Measurements from ENCODE around the gene MRPS34. TPM values are rescaled to one million over a fixed set of nuclear protein-coding genes. Genes with fewer than 3 reads are reported as not detected.

MRPS34 gene
- total and polyA plus RNA-seq, 10 of the 15 experiments (the other 5 are each of a cell fraction or from before 2014, with no cell fraction given) = 3.6 to 285 (median 147) TPM

DNA sequence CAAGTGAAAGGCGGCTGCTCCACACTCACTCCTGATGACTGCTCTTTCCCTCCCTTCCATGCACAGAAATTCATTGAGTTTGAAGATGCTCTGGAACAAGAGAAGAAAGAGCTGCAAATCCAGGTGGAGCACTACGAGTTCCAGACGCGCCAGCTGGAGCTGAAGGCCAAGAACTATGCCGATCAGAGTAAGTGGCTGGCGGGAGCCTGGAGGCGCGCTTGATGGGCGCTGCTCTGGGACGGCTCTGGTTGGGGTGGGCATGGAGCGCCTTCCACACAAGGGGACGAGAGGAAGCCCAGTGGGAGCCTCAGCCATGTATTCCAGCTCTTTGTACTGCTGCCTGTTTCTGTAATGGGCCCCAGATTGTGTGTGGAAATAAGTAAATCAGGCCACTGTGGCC, 48.4 kb downstream of the MRPS34 start:
- in situ Hi-C loops (cut with MboI) = no loop called here
- Histone ChIP-seq H3K9ac (ENCODE audit: control insufficient read depth, insufficient read depth, low read length) (no peak overlapping the region), H2AFZ (ENCODE audit: control insufficient read depth, low read depth, low read length) (no peak overlapping the region), H3K79me2 (ENCODE audit: control insufficient read depth, insufficient read depth, low read length) (peaks cover 4% of the 10 kb centered on the region), H3K4me3 (no peak overlapping the region), H3K9me3 (replicated peaks; ENCODE audit: control insufficient read depth, insufficient read depth, low read length) (no peaks in the 10 kb centered on the region), H3K4me2 (ENCODE audit: control insufficient read depth, insufficient read depth) (no peak overlapping the region), H3K4me1 (ENCODE audit: control insufficient read depth, insufficient read depth, low read length) (peaks cover 23% of the 10 kb centered on the region), H3K27ac (ENCODE audit: control insufficient read depth, insufficient read depth) (no peak overlapping the region), H3K27me3 (replicated peaks in 1 of 2; ENCODE audit: control insufficient read depth in 2 of 2, insufficient read depth in 2 of 2, low read length in 1 of 2) (no peaks in the 10 kb centered on the region), H4K20me1 (ENCODE audit: control insufficient read depth, insufficient read depth) (no peaks in the 10 kb centered on the region; the same call in 1 of the 2 replicates), H3K36me3 (ENCODE audit: control insufficient read depth in 2 of 2, insufficient read depth in 2 of 2, low read length in 1 of 2) (peaks cover 9 to 18% of the 10 kb centered on the region in 2 experiments)
- ChIA-PET SMC1A (ENCODE audit: uncharacterized antibody, unreplicated experiment) (interaction anchor here (0.8 kb wide), 2 partner anchors 21 to 24 kb away, joined by 3 read pairs; no protein-coding TSS in a partner anchor), RAD21 (ENCODE audit: unreplicated experiment) (no interaction called here), POLR2A (interaction anchor here (0.8 kb wide), 1 partner anchor 11 kb away, joined by 4 read pairs; no protein-coding TSS in a partner anchor), CTCF (interaction anchor here (0.6 to 2.0 kb wide), 3 partner anchors 9 to 416 kb away, joined by 3 to 6 read pairs (median 4); no protein-coding TSS in a partner anchor)
- no peak for DNase-seq (ENCODE audit: low read depth, low spot score)
- TF ChIP-seq ZBED1 (IDR thresholded peaks at IDR 0.05; ENCODE audit: borderline replicate concordance) (no peak), CBX5 (IDR thresholded peaks at IDR 0.05; ENCODE audit: low read depth) (no peak), HDAC6 (IDR thresholded peaks at IDR 0.05; ENCODE audit: unreplicated experiment) (no peak), SUZ12 (IDR thresholded peaks at IDR 0.05; ENCODE audit: unreplicated experiment) (no peak), SMARCA5 (IDR thresholded peaks at IDR 0.05) (no peak), JUNB (IDR thresholded peaks at IDR 0.05) (no peak), SIN3A (IDR thresholded peaks at IDR 0.05; ENCODE audit: low read depth, low read length) (no peak), HCFC1 (IDR thresholded peaks at IDR 0.05; ENCODE audit: low read length) (no peak), ETV6 (conservative IDR thresholded peaks at IDR 0.05 in 1 of 2, IDR thresholded peaks at IDR 0.05 in 1 of 2; ENCODE audit: borderline replicate concordance in 1 of 2, low read depth in 1 of 2) (no peak)
- ATAC-seq = no peak
- no peak for FAIRE-seq
- intact Hi-C loops (cut with micrococcal nuclease; ENCODE audit: unreplicated experiment) = no loop called here
- WGBS (ENCODE audit: insufficient coverage, insufficient replicate concordance, low lambda C conversion rate, missing lambda C conversion rate) = 99% methylated on average over 12 of the region's 12 CpGs
- no TSS peak for BruUV-seq (replicated peaks)

All from GM12878 (cell line).